NCI-H345 (cell line): Measurements from ENCODE around the gene P2RY2.

ENCODE experiments used
- DNase-seq: peaks from one replicate; lab custom pipeline; 2025; lab: John Stamatoyannopoulos, UW

Gene P2RY2

GRCh38 chr11:73218106-73218829 lies at the start of gene P2RY2:
TSS of gene P2RY2 (plus strand) at chr11:73218281. CDS start at chr11:73234160, 15,879 bp downstream.
- peak; percentile 17 for DNase-seq

DNA sequence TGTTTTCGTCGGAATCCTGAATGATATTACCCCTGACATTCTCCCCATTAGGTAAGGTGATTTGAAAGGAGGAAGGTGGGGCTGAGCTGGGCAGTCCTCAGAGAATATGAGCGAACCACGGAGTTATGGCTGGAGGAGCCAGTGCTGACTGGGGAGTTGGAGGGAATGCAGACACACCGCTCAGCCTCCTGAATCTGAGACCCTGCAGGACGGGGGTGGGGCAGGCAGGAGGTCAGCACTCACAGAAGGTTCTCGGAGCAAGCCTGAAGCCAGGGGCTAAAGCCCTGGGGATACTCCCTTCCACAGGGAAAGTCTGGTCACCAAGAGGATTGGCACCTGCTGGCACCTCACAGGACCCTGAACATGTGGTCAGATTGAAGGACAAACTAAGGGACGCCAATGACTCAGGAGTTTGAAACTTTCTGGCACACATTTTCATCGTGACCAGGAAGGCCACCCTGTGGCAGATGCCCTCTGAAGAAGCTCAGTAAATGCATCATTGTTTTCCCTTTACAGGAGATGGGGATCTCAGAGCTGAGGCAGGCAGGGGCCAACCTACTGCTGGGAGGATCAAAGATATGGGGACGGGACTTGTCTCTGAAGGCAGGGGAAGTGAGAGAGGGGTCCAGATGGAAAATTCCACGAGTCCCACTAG lies 49.0 kb upstream of the P2RY2 start:
- DNase-seq: no peak

- no peak for DNase-seq
Observed at GRCh38 chr11:73170140-73170539, 47.9 kb upstream of the P2RY2 start.

- DNase-seq: no peak
Observed at GRCh38 chr11:73171436-73172161, 46.5 kb upstream of the P2RY2 start.

- DNase-seq: no peak
Observed at GRCh38 chr11:73172992-73173656, 45.0 kb upstream of the P2RY2 start.

DNA sequence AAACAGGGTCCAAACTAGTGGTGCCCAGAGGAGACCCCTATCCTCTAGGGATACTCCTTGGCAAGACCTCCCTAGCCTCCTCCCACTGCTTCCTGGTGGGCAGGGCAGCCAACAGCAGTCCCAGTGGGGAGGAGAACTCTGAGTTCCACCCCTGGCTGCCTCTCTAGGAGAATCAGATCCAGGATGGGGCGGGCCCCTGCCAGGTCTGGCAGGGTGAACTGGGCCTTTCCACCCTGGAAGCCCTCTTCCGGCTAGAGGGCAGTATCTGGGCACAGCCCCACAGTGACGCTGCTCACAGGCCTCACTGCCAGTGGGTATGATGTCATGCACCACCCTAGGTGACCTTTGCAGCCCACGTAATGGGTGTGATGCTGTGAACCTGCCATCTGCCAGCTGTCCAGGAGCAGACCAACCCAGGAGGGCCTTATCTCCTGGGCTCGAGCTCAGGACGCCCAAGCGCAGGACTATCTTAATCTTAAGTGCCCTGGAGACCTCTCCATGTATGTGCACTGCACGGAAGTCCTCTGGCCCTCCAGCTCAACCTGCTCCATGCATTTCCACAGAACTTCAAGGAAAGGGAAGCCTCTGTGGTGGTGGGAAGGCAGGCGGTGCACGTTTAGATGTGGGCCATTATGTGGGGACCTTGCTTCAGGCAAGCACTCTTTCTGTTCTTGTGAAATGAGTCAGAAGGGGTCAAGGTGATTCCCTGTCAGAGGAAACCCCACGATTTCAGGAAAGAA lies 44.2 kb upstream of the P2RY2 start:
- DNase-seq: no peak

GRCh38 chr11:73174495-73174791 lies 43.6 kb upstream of the P2RY2 start:
- no peak for DNase-seq

GRCh38 chr11:73175551-73176144 lies 42.4 kb upstream of the P2RY2 start:
- DNase-seq: no peak

DNA sequence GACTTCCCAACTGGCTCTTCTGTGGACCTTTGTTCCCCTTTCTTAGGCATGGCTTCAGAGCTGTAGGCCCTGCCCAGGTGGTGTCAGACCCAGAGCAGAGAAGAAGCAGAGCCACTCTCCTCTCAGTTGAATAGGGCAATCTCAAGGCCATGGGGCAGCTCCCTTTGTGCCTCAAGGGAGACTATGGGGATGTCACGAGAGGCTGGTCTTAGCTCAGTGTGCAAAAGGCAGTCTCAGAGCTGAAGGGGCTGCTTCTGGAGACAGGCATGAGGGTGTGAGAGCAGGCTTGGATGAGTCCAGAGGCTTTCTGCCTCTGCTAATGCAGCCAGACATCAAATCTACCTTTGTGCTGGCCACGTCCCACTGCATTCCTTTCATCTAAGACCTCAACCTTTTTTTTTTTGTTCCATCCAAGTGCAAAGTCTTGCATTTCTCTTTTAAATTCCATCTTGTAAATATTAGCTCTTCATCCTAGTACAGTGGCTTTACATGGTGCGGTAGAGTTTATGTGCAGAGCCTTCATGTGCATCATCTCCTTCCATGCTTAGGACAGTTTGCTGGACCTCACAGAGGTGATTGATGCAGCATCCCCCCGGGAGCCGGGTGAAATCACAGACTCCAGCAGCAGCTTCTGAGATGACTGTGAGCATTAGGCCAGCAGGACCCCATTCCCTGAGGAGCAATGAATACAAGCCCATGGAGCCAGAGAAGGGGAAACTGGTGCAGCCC lies 41.8 kb upstream of the P2RY2 start:
- no peak for DNase-seq

GRCh38 chr11:73176874-73177155 lies 41.3 kb upstream of the P2RY2 start:
- no peak for DNase-seq

DNA sequence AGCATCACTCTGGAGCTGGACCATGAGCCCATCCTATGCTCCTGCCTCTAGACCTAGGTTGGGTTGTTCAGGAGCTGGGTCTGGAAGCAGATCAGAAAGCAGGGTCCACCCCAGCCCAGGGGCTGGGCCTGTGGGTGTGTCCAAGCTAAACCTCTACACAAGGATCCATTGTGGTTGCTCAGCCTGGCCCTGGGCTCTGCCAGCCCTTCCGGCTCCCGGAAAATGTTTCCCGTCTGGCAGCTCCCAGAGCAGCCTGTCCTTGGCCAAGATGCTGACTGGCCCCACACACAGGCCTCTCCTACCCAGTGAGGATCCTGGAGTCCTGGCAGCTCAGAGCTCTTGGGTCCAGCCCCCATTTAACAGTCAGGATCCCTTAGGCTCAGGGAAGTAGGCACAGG lies 40.7 kb upstream of the P2RY2 start:
- DNase-seq: no peak

DNA sequence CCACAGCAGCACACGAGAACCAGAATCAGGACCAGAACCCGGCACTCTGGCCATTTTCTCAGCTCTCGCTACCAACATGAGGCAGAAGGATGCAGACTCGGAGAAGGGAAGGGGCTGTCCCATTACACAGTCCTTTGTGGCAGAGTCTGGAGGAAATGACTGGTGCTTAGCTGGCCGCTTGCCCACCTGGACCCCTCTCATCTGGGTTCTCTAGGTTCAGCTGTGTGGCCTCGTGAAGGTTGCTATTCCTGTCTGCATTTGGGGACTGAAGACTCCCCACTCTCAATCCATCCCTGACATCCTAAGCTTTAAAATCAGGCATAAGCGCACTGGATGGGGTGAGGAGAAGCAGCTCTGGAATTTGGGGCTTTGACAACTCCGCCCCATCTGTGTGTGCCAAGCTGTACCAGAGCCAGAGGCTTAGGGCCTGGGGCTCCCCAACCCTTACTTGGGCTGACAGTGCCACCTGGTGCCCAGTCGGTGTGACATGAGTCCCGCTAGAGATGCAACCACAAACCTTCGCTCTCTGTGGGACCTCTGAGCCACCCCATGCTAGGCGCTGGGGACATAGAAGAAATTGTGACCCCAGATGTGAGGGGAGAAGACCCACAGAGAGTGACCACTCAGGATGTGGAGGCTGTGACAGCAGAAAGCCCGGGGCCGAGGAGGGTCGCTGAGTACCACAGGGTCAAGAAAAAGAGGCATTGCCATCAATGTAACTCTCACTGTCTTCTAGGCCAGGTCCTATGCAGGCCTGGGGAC lies 40.1 kb upstream of the P2RY2 start:
- peak; percentile 70 for DNase-seq

DNA sequence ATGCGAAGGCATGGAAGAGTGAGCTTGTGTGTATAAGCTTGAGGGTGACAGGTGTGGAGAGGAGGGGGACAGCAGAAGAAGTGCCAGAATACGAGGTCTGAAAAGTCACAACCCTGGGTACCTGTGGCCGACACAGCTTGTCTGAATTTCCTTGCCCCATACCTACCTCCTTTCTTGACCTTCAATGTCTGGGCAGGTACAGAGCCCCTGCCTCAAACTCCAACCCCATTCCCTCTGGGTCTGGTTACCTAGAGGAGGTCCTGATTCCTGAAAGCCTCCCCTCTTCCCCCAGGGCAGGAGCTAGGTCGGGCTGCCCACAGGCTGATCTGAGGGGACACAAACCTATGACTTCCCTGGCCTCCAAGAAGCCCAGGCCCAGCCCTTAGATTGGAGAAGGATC lies 39.4 kb upstream of the P2RY2 start:
- DNase-seq: no peak

DNA sequence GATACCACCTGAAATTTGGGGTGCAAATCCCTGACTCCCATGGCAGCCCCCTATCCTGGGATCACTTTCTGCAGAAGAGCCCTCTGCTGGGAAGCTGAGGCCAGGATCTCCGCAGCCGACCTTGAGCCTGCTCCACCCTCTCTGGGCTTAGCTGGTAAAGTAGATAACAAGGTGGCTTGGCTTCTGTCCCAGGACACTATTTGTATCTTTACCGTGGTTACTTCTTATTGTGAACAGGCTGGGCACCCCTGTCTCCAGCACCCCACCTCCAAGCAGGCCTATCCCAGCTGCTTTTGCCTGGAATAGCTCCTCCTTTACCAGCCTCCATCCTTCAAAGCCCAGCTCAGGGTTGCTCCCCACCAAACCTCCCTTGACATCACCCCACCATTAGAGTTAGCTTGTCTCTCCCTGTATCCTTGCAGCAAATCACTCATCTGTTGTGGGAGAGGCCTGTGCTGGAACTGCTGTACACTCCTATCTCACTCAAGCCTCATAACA lies 35.2 kb upstream of the P2RY2 start:
- no peak for DNase-seq

DNA sequence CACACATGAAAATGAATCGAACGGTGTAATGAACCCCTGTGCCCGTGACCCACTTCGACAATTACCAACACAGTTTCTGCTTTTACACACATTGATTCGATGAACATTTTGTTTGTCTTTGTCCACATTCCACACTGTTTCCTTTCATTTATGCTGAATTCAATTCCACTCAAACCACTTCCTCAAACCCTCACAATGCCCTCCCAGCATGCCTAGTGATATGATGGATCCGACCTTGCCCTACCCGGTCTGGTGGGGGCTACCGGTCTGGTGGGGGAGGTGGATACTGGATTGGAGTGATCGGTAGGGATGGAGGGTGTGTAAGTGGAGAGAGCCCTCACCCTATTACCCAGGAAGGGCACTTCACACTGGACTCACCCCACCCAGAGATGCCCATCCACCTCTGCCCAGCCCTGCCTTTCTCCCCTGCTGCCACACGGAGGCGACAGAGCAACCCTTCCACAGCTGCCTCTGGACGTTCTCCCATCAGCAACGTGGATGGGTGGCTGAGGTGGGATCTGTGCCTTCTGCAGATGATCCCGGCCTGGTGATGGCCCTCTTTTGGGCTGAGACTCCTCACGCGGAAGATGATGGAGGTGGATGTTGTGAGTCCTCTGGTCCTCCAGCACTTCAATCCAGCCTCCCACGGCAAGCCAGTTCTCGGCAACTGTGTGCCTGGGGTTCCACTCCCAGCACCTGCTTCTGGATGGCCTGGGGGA lies 33.0 kb upstream of the P2RY2 start:
- peak; percentile 44 for DNase-seq

GRCh38 chr11:73185680-73186293 lies 32.3 kb upstream of the P2RY2 start:
- no peak for DNase-seq

DNA sequence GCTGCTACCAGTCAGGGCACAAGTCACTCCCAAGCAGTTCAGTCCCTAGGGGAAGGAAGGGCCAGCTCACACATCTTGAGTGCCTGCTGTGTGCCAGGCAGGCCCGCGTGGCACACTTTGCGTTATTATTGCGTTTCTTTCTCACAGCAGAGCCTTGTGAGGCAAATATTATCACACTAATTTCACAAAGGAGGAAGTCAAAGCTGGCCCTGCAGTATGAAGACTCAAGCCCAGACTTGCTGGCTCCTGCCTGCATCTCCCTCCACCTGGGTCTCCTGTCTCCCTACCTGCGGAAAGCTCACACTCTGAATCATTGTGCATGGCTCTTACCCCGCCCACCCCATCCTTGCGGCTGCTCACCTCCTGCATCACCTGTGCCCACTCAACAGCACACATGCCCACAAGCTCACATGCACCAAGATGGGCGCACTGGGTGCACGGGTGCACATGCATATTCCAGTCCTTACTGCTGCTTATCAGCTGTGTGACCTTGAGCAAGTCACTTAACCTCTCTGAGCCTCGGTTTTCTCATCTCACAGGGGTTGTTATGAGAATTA lies 31.7 kb upstream of the P2RY2 start:
- no peak for DNase-seq

DNA sequence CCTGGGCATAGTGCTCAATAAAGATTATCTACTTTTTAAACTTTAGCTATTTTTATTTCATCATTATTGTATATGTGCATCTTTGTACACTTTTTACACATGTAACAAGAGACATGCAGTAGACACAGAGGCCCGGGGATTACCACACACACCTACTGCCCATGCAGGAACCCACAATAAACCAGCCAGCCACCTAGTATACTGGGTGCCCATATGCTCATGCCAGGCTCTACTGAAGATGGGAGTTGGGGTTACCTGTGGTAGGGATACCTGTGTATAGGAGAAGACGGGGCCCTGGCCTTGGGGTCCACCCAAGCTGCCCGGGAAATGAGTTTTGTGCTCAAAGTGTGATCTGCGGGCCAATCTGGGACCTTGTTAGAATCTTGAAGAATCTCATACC lies 31.2 kb upstream of the P2RY2 start:
- DNase-seq: no peak

- no peak for DNase-seq
Observed at GRCh38 chr11:73187854-73188253, 30.2 kb upstream of the P2RY2 start.
